Osteocyte (in vitro differentiated cells): Measurements from ENCODE around the gene GGACT. TPM values are rescaled to one million over a fixed set of nuclear protein-coding genes. Genes with fewer than 3 reads are reported as not detected.

Source experiments
- DNase-seq: peaks from one replicate; pipeline ENCODE4 v3.0.0; 2021; ENCODE audit warnings: mixed read lengths; ENCODE audit not compliant: unreplicated experiment; ENCODE audit errors: extremely low spot score
- H3K27ac Mint-ChIP-seq: one replicate; pipeline ENCODE4 v1.8.0; 2021; ENCODE audit warnings: mild to moderate bottlenecking, mixed read lengths; ENCODE audit not compliant: unreplicated experiment
- H3K27me3 Mint-ChIP-seq: one replicate; pipeline ENCODE4 v1.8.0; 2021; ENCODE audit warnings: mixed read lengths; ENCODE audit not compliant: unreplicated experiment
- H3K36me3 Mint-ChIP-seq: one replicate; pipeline ENCODE4 v1.8.0; 2021; ENCODE audit warnings: mixed read lengths; ENCODE audit not compliant: unreplicated experiment
- H3K4me1 Mint-ChIP-seq: one replicate; pipeline ENCODE4 v1.8.0; 2021; ENCODE audit warnings: mixed read lengths; ENCODE audit not compliant: unreplicated experiment
- H3K4me3 Mint-ChIP-seq: one replicate; pipeline ENCODE4 v1.8.0; 2021; ENCODE audit warnings: mild to moderate bottlenecking, moderate library complexity, mixed read lengths; ENCODE audit not compliant: unreplicated experiment
- H3K9me3 Mint-ChIP-seq: one replicate; pipeline ENCODE4 v1.8.0; 2021; ENCODE audit warnings: mixed read lengths; ENCODE audit not compliant: unreplicated experiment
- CTCF ChIP-seq: fragments of 200-600 bp; sonication (generic); IDR thresholded peaks from 2 replicates; pipeline ENCODE4 v1.5.0; 2021; ENCODE audit warnings: antibody characterized with exemption, mild to moderate bottlenecking, moderate library complexity
- total RNA-seq: library from RNA; stranded (reverse); gene quantifications from 2 replicates; pipeline ENCODE4 v1.2.1, GENCODE V29; 2021

The GGACT gene
- total RNA-seq, 1 donor from 2014 or later, result 7.1 TPM

GRCh38 chr13:100520936-100521850 lies 67.4 kb downstream of the GGACT start:
- H3K27me3 Mint-ChIP-seq, result no peaks in the 10 kb centered on the region
- H3K4me3 Mint-ChIP-seq, result peak overlapping the region; percentile 42
- no peaks in the 10 kb centered on the region for H3K36me3 Mint-ChIP-seq
- peak; percentile 84 for DNase-seq
- H3K4me1 Mint-ChIP-seq, result peaks cover 14% of the 10 kb centered on the region
- H3K27ac Mint-ChIP-seq, result peak overlapping the region; percentile 72
- TF ChIP-seq CTCF, result peak; percentile 44
- no peaks in the 10 kb centered on the region for H3K9me3 Mint-ChIP-seq

- Mint-ChIP-seq H3K9me3 (no peaks in the 10 kb centered on the region), H3K36me3 (peaks cover 3% of the 10 kb centered on the region), H3K4me3 (no peak overlapping the region), H3K27me3 (no peaks in the 10 kb centered on the region), H3K4me1 (peaks cover 23% of the 10 kb centered on the region), H3K27ac (no peak overlapping the region)
- no peak for DNase-seq
- no peak for TF ChIP-seq CTCF
Measured at GRCh38 chr13:100519626-100520025, 69.0 kb downstream of the GGACT start.

GRCh38 chr13:100518394-100519062 lies 70.1 kb downstream of the GGACT start:
- no peak overlapping the region for H3K4me3 Mint-ChIP-seq
- no peak for TF ChIP-seq CTCF
- H3K27ac Mint-ChIP-seq, result no peak overlapping the region
- peaks cover 3% of the 10 kb centered on the region for H3K36me3 Mint-ChIP-seq
- H3K9me3 Mint-ChIP-seq, result no peaks in the 10 kb centered on the region
- no peaks in the 10 kb centered on the region for H3K27me3 Mint-ChIP-seq
- DNase-seq, result no peak
- peaks cover 34% of the 10 kb centered on the region for H3K4me1 Mint-ChIP-seq

GRCh38 chr13:100517728-100518127 lies 70.9 kb downstream of the GGACT start:
- Mint-ChIP-seq H3K27ac (no peak overlapping the region), H3K9me3 (no peaks in the 10 kb centered on the region)

More at GRCh38 chr13:100517728-100518127, 70.9 kb downstream of the GGACT start:
- Mint-ChIP-seq H3K4me3 (no peak overlapping the region), H3K27me3 (no peaks in the 10 kb centered on the region), H3K36me3 (peaks cover 3% of the 10 kb centered on the region), H3K4me1 (peaks cover 42% of the 10 kb centered on the region)
- DNase-seq, result no peak
- no peak for TF ChIP-seq CTCF
